Astrocyte (in vitro differentiated cells and primary cell): ENCODE data around the gene CCSER1. TPM values are rescaled to one million over a fixed set of nuclear protein-coding genes. Genes with fewer than 3 reads are reported as not detected.
"Not testable (repeated sequence)": the region's sequence is repeated elsewhere in the genome, so short reads cannot be mapped to it uniquely, and the experiment has no call there.

Source experiments
- DNase-seq: peaks from one replicate; pipeline ENCODE4 v3.0.0-alpha.2; 2010; ENCODE audit warnings: low read depth
- FAIRE-seq: peaks from 2 replicates; lab custom pipeline; 2011; peaks lifted over from hg19 to GRCh38; lab: Jason Lieb, UNC
- H2AFZ ChIP-seq: 2 replicates; pipeline ENCODE4 v1.6.0; 2012; ENCODE audit warnings: low read depth, low read length, inconsistent platforms
- H3K27ac ChIP-seq: 2 replicates; pipeline ENCODE4 v1.5.1; 2011; ENCODE audit warnings: low read depth, low read length, inconsistent platforms
- H3K27me3 ChIP-seq: 2 replicates; pipeline ENCODE4 v1.6.0; 2011; ENCODE audit warnings: low read length, inconsistent platforms; ENCODE audit not compliant: insufficient read depth
- H3K36me3 ChIP-seq: 2 replicates; pipeline ENCODE4 v1.5.1; 2011; ENCODE audit warnings: low read length, inconsistent platforms; ENCODE audit not compliant: insufficient read depth
- H3K4me1 ChIP-seq: 2 replicates; pipeline ENCODE4 v1.5.1; 2011; ENCODE audit warnings: low read length, inconsistent platforms; ENCODE audit not compliant: insufficient read depth
- H3K4me2 ChIP-seq: 2 replicates; pipeline ENCODE4 v1.6.0; 2012; ENCODE audit warnings: low read length, inconsistent platforms
- H3K4me3 ChIP-seq: 2 replicates; pipeline ENCODE4 v1.5.1; 2011; ENCODE audit warnings: low read depth, mild to moderate bottlenecking, low read length, inconsistent platforms; ENCODE audit not compliant: insufficient read depth
- H3K79me2 ChIP-seq: 2 replicates; pipeline ENCODE4 v1.6.0; 2012; ENCODE audit warnings: mild to moderate bottlenecking, low read length, inconsistent platforms; ENCODE audit not compliant: insufficient read depth
- H3K9ac ChIP-seq: 2 replicates; pipeline ENCODE4 v1.6.0; 2012; ENCODE audit warnings: mild to moderate bottlenecking, low read length, inconsistent platforms
- H3K9me3 ChIP-seq: 2 replicates; pipeline ENCODE4 v1.5.1; 2012; ENCODE audit warnings: low read depth, mild to moderate bottlenecking, low read length, inconsistent platforms; ENCODE audit not compliant: insufficient read depth
- H4K20me1 ChIP-seq: 2 replicates; pipeline ENCODE4 v1.6.0; 2012; ENCODE audit warnings: low read length, inconsistent platforms; ENCODE audit not compliant: insufficient read depth
- H3K27ac Mint-ChIP-seq: one replicate; pipeline ENCODE4 v1.8.0; 2021; ENCODE audit warnings: mild to moderate bottlenecking, mixed read lengths; ENCODE audit not compliant: unreplicated experiment
- H3K27me3 Mint-ChIP-seq: one replicate; pipeline ENCODE4 v1.8.0; 2021; ENCODE audit warnings: low read depth, mixed read lengths; ENCODE audit not compliant: unreplicated experiment
- H3K36me3 Mint-ChIP-seq: one replicate; pipeline ENCODE4 v1.8.0; 2021; ENCODE audit warnings: low read depth, mixed read lengths; ENCODE audit not compliant: unreplicated experiment
- H3K4me1 Mint-ChIP-seq: one replicate; pipeline ENCODE4 v1.8.0; 2021; ENCODE audit warnings: low read depth, mixed read lengths; ENCODE audit not compliant: unreplicated experiment
- H3K4me3 Mint-ChIP-seq: one replicate; pipeline ENCODE4 v1.8.0; 2021; ENCODE audit warnings: mild to moderate bottlenecking, moderate library complexity, mixed read lengths; ENCODE audit not compliant: unreplicated experiment
- H3K9me3 Mint-ChIP-seq: one replicate; pipeline ENCODE4 v1.8.0; 2021; ENCODE audit warnings: mild to moderate bottlenecking, mixed read lengths; ENCODE audit not compliant: unreplicated experiment
- CTCF ChIP-seq: IDR thresholded peaks from 2 replicates; pipeline ENCODE4 v1.5.1; 2011; ENCODE audit warnings: low read depth, mild to moderate bottlenecking, inconsistent platforms, low read length, moderate library complexity; ENCODE audit not compliant: insufficient read depth
- EZH2 ChIP-seq: IDR thresholded peaks from 2 replicates; pipeline ENCODE4 v1.6.1; 2012; ENCODE audit warnings: mild to moderate bottlenecking, low read length, inconsistent platforms; ENCODE audit not compliant: insufficient read depth
- total RNA-seq: library from RNA; stranded (reverse); gene quantifications from 2 replicates; pipeline ENCODE4 v1.2.1, GENCODE V29; 2021

CCSER1 gene
- total RNA-seq, 1 donor from 2014 or later = 2.2 TPM

DNA sequence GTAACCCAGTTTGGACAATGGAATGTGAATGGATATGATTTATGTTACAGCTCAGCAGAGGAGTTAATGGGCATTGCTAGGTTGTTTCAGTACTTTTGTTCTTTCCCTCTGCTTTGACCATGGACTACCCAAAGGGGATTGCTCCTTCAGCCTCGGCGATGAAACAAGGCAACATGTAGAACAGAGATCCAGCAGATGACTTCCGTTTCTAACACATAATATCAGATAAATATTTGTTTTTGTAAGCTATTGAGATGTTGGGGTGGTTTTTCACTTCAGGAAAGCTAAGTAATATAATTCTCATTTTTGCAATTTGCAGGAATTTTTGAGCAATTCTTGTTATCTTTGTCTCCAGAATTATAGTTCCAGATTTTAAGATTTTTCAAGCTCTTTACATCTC is 1241.9 kb downstream of the CCSER1 start:
- TF ChIP-seq EZH2 (no peak), CTCF (no peak)
- no peak overlapping the region for H3K4me3 ChIP-seq
- H3K79me2 ChIP-seq = no peaks in the 10 kb centered on the region
- H3K9me3 ChIP-seq = no peaks in the 10 kb centered on the region
- H3K4me3 Mint-ChIP-seq = no peak overlapping the region
- no peaks in the 10 kb centered on the region for H3K36me3 Mint-ChIP-seq
- no peaks in the 10 kb centered on the region for H3K27me3 Mint-ChIP-seq
- no peaks in the 10 kb centered on the region for H3K9me3 Mint-ChIP-seq
- no peak overlapping the region for H3K4me2 ChIP-seq
- no peak overlapping the region for H3K27ac Mint-ChIP-seq
- H3K4me1 Mint-ChIP-seq = no peaks in the 10 kb centered on the region
- no peak overlapping the region for H3K27ac ChIP-seq
- DNase-seq = no peak
- no peaks in the 10 kb centered on the region for H3K36me3 ChIP-seq
- no peaks in the 10 kb centered on the region for H3K27me3 ChIP-seq
- H2AFZ ChIP-seq = no peak overlapping the region
- FAIRE-seq = no peak
- H3K4me1 ChIP-seq = no peaks in the 10 kb centered on the region
- no peaks in the 10 kb centered on the region for H4K20me1 ChIP-seq
- no peak overlapping the region for H3K9ac ChIP-seq

GRCh38 chr4:91373546-91373945 is 1246.4 kb downstream of the CCSER1 start:
- Histone ChIP-seq H3K4me1 (no peaks in the 10 kb centered on the region), H3K79me2 (no peaks in the 10 kb centered on the region), H3K9ac (no peak overlapping the region), H3K27me3 (no peaks in the 10 kb centered on the region), H4K20me1 (no peaks in the 10 kb centered on the region), H3K36me3 (no peaks in the 10 kb centered on the region), H3K9me3 (no peaks in the 10 kb centered on the region), H3K4me3 (no peak overlapping the region), H3K27ac (no peak overlapping the region), H2AFZ (no peak overlapping the region), H3K4me2 (no peak overlapping the region)
- no peak for TF ChIP-seq CTCF
- no peak for TF ChIP-seq EZH2
- no peak for FAIRE-seq
- DNase-seq = no peak
- no peaks in the 10 kb centered on the region for H3K36me3 Mint-ChIP-seq
- H3K4me1 Mint-ChIP-seq = no peaks in the 10 kb centered on the region
- H3K9me3 Mint-ChIP-seq = peaks cover 7% of the 10 kb centered on the region
- H3K4me3 Mint-ChIP-seq = no peak overlapping the region
- H3K27me3 Mint-ChIP-seq = no peaks in the 10 kb centered on the region
- H3K27ac Mint-ChIP-seq = no peak overlapping the region

- not testable (repeated sequence) for H3K4me2 ChIP-seq, H3K9ac ChIP-seq, FAIRE-seq, H2AFZ ChIP-seq, DNase-seq, H3K36me3 ChIP-seq, H3K4me3 Mint-ChIP-seq, H3K4me3 ChIP-seq, H3K27ac ChIP-seq, H3K4me1 Mint-ChIP-seq, H3K79me2 ChIP-seq, H3K36me3 Mint-ChIP-seq, H3K9me3 Mint-ChIP-seq, H3K9me3 ChIP-seq, H3K27me3 ChIP-seq, H3K4me1 ChIP-seq, H3K27ac Mint-ChIP-seq, H4K20me1 ChIP-seq, H3K27me3 Mint-ChIP-seq
Measured at GRCh38 chr4:91405431-91405830, 1278.2 kb downstream of the CCSER1 start.
